AG10803 (cell line): ENCODE measurements around the gene ARRB1.
"Not testable (repeated sequence)": the region's sequence is repeated elsewhere in the genome, so short reads cannot be mapped to it uniquely, and the experiment has no call there.

Experiments used
- DNase-seq: peaks from one replicate; pipeline ENCODE4 v3.0.0; 2010; ENCODE audit warnings: low read depth
- H3K4me3 ChIP-seq: 2 replicates; pipeline ENCODE4 v1.5.1; 2011; ENCODE audit warnings: mild to moderate bottlenecking, low read length, control low read depth
- TF ChIP-seq, protein P1 (sequence below): conservative IDR thresholded peaks from 2 replicates; pipeline ENCODE4 v1.5.1; 2011; ENCODE audit warnings: mild to moderate bottlenecking, low read length, control low read depth, inconsistent platforms

Gene ARRB1

DNA sequence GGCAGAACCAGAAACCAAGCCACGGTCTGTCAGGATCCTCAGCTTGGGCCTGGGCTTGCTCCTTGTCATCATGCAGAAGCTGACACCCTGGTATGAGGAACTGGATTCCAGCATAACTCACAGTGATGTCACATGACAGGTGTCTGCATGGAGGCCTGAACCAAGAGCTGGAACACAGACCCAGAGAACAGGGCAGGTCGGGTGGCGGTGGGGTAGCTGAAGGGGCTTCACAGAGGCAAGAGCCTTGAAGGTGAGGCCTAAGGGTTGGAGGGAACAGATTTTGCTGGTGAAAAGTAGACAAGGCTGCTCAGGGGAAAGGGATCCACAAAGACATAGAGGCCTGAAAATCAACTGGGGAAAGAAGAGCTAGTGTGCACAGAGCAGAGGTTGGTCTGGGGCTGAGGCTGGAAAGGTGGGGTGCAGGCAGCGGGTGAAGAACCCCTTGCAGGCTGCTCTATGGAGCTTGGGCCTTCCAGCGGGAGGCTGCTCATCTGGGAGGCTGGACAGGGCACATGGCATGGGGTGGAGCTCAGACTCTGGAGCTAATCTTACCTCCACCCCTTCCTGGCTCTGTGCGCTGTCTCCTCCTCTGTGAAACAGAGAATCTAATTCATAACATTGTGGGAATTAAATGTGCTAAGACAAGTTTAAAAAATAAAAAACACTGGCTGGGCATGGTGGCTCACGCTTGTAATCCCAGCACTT is 29.4 kb upstream of the ARRB1 start:
- no peak for DNase-seq
- H3K4me3 ChIP-seq: no peak overlapping the region
- TF ChIP-seq, protein P1, sequence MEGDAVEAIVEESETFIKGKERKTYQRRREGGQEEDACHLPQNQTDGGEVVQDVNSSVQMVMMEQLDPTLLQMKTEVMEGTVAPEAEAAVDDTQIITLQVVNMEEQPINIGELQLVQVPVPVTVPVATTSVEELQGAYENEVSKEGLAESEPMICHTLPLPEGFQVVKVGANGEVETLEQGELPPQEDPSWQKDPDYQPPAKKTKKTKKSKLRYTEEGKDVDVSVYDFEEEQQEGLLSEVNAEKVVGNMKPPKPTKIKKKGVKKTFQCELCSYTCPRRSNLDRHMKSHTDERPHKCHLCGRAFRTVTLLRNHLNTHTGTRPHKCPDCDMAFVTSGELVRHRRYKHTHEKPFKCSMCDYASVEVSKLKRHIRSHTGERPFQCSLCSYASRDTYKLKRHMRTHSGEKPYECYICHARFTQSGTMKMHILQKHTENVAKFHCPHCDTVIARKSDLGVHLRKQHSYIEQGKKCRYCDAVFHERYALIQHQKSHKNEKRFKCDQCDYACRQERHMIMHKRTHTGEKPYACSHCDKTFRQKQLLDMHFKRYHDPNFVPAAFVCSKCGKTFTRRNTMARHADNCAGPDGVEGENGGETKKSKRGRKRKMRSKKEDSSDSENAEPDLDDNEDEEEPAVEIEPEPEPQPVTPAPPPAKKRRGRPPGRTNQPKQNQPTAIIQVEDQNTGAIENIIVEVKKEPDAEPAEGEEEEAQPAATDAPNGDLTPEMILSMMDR: no peak

GRCh38 chr11:75380245-75380644 is 28.8 kb upstream of the ARRB1 start:
- TF ChIP-seq, protein P1: no peak
- no peak for DNase-seq
- no peak overlapping the region for H3K4me3 ChIP-seq

- H3K4me3 ChIP-seq, DNase-seq: not testable (repeated sequence)
These were observed 27.3 kb upstream of the ARRB1 start for GRCh38 chr11:75378776-75379175.

DNA sequence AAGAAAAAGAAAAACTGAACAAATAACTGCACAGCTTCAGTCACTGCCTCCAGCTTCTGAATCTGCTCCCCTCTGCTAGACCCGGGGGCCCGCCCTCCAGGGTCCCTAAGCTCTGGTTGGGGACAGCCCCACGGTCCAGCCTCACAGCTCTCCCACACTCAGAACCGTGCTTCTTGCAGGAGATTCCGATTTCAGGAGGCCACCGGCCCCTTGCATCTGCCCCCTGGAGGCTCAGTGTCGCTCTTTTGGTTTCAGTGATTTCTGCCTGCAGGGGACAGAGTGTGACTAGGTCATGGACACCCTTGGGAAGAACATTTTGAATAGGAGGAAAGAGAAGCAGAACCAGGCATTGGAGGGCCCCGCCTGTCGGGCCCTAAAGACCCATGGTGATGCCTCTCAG is 24.7 kb upstream of the ARRB1 start:
- TF ChIP-seq, protein P1: no peak
- no peak for DNase-seq
- H3K4me3 ChIP-seq: no peak overlapping the region

DNA sequence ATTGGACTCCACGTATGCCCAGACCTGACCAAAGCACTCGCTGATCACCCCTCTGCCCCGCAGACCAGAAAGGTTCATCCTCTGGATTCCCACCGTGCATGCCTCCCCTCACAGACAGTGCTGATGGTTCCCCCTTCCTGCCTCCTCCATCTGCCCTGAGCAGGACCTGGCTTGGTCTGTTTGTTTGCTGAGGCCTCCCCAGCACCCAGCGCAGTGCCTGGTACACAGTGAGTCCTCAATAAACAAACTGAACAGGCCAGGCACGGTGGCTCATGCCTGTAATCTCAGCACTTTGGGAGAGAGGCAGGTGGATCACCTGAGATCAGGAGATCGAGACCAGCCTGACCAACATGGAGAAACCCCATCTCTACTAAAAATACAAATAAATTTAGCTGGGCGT is 24.2 kb upstream of the ARRB1 start:
- TF ChIP-seq, protein P1: no peak
- H3K4me3 ChIP-seq: no peak overlapping the region
- no peak for DNase-seq

DNA sequence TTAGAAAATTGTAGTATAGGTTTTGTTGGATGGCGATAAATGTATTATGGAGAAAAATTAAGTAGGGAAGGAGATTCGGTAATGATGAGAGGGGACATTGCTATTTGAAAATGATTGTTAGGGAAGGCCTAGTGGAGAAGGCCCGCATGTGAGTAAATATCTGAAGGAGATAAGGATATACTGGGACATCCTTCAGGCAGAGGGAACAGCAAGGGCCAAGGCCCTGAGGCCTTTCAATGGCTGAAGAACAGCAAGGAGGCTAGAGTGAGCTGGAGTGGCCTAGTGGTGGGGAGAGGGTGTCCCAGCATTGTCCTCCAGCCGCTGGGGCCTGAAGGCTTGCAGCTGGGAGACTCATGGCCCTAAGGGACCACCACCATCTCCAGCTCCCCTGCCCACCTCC is 23.2 kb upstream of the ARRB1 start:
- no peak overlapping the region for H3K4me3 ChIP-seq
- TF ChIP-seq, protein P1: no peak
- DNase-seq: no peak

- TF ChIP-seq, protein P1: no peak
- DNase-seq: no peak
- no peak overlapping the region for H3K4me3 ChIP-seq
These were observed 21.7 kb upstream of the ARRB1 start for GRCh38 chr11:75373201-75373600.
